Spleen (tissue), 11 donors: ENCODE measurements around the gene VANGL2. TPM values are rescaled to one million over a fixed set of nuclear protein-coding genes. Genes with fewer than 3 reads are reported as not detected.
A peak's percentile ranks its signal among the peaks of the same experiment; 100 is the strongest.

Experiments
- DNase-seq: peaks from one replicate; pipeline ENCODE4 v3.0.0-alpha.2; 2020
- H3K27ac ChIP-seq, 8 donors: fragments of 200-600 bp; sonication (generic) in 7 of 8; 1 replicate in 4 of 8; 2 replicates in 4 of 8; pipeline versions ENCODE4 v1.5.0 to v1.8.0; 2016 to 2021; ENCODE audit warnings: inconsistent platforms in 4 of 8, mild to moderate bottlenecking in 4 of 8, moderate library complexity in 1 of 8
- H3K27me3 ChIP-seq, 7 donors: fragments of 200-600 bp; sonication (generic) in 6 of 7; replicated peaks in 1 of 7; 1 replicate in 4 of 7; 2 replicates in 3 of 7; pipeline versions ENCODE4 v1.5.0 to v1.8.0; 2016 to 2021; ENCODE audit warnings: inconsistent platforms in 3 of 7, mild to moderate bottlenecking in 1 of 7
- H3K36me3 ChIP-seq, 6 donors: fragments of 200-600 bp; sonication (generic) in 5 of 6; 1 replicate in 4 of 6; 2 replicates in 2 of 6; pipeline versions ENCODE4 v1.5.0 to v1.8.0; 2016 to 2021; ENCODE audit warnings: inconsistent platforms in 2 of 6
- H3K4me1 ChIP-seq, 6 donors: fragments of 200-600 bp; sonication (generic) in 5 of 6; 1 replicate in 3 of 6; 2 replicates in 3 of 6; pipeline versions ENCODE4 v1.5.0 to v1.8.0; 2016 to 2021; ENCODE audit warnings: inconsistent platforms in 3 of 6
- H3K4me3 ChIP-seq, 8 donors: fragments of 200-600 bp; sonication (generic) in 7 of 8; 1 replicate in 4 of 8; 2 replicates in 4 of 8; pipeline versions ENCODE4 v1.5.0 to v1.8.0; 2016 to 2021; ENCODE audit warnings: inconsistent platforms in 4 of 8, mild to moderate bottlenecking in 4 of 8, moderate library complexity in 2 of 8
- H3K9me3 ChIP-seq, 8 donors: fragments of 200-600 bp; sonication (generic) in 7 of 8; 1 replicate in 4 of 8; 2 replicates in 4 of 8; pipeline versions ENCODE4 v1.5.0 to v1.8.0; 2016 to 2021; ENCODE audit warnings: inconsistent platforms in 4 of 8
- CTCF ChIP-seq, 11 experiments: fragments of 200-600 bp in 7 of 11; fragments of 450-650 bp in 4 of 11; sonication (generic) in 4 of 11; IDR thresholded peaks in 8 of 11; conservative IDR thresholded peaks in 3 of 11; 1 replicate in 7 of 11; 2 replicates in 4 of 11; pipeline versions ENCODE4 v1.4.0 to v1.8.0; 2016 to 2021; ENCODE audit warnings: antibody characterized with exemption in 11 of 11, inconsistent platforms in 4 of 11, mild to moderate bottlenecking in 1 of 11
- POLR2A ChIP-seq, 3 donors: fragments of 450-650 bp; IDR thresholded peaks; one replicate each; pipeline ENCODE4 v1.5.1; 2017; ENCODE audit warnings: antibody characterized with exemption in 3 of 3, mild to moderate bottlenecking in 1 of 3
- POLR2AphosphoS5 ChIP-seq, 3 donors: sonication (generic); formaldehyde crosslinking; IDR thresholded peaks; one replicate each; pipeline ENCODE4 v1.5.1; 2017; ENCODE audit warnings: antibody characterized with exemption in 3 of 3
- WGBS, 5 donors: extraction: QIAGEN DNeasy Blood & Tissue Kit in 3 of 5; methylation state at CpG; one replicate each; pipeline versions ENCODE4 v1.1.5 to v1.1.7; 2013 to 2018; 5-methylcytosine and 5-hydroxymethylcytosine counted together
- intact Hi-C: fragments of 100-400 bp; cut with DNase I; formaldehyde crosslinking; loops from one replicate; pipeline ENCODE4 v1.15.0; 2023; ENCODE audit warnings: low total_unique reads
- polyA plus RNA-seq, 3 donors: library from polyadenylated mRNA; stranded (reverse); fragments of 200-250 nt; gene quantifications; one replicate each; pipeline ENCODE4 v1.2.1, GENCODE V29; 2013
- total RNA-seq, 7 donors: library from RNA; depleted of rRNA in 3 of 7; stranded (reverse); fragments of >200 nt in 3 of 7; fragmentation: NEBNext Ultra II Directional in 4 of 7; extraction: Animal tissue kit (Norgen Biotek cat#: 25700) in 4 of 7; gene quantifications; one replicate each; pipeline versions ENCODE4 v1.1.0 to v1.2.1, GENCODE V29; 2016 to 2021
- donor health status: healthy with polysubstance abuse.
- donor health status: DM: no; HTN: no; CAD: no; lungs with moderate emphysema.
- donor health status: DM: no; HTN: no; CAD: no.
- donor health status: Bipolar disorder and iron deficiency.
- donor health status: healthy.
- donor health status: DM: no; HTN: no; CAD: no.
- donor health status: DM: yes; HTN: yes; CAD: no.

Gene VANGL2
- total and polyA plus RNA-seq, 10 donors, result 0.65 to 7.7 (median 2.0) TPM

DNA sequence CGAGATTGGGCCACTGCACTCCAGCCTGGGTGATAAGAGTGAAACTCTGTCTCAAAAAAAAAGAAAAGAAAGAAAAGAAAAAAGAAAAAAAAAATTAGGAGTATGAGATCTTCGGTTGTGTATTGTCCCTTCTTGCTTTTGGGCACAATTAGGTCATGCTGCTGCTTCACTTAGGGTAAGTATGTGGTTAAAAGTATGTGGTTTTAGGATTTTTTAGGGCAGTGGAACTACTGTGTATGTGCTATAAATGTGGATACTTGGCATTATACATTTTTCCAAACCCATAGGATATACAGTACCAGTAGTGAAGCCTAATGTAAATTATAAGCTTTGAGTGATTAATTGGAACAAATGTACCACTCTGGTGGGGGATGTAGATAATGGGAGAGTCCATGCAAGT lies 31.2 kb downstream of the VANGL2 start:
- WGBS, 5 donors, result 64 to 82% (median 81%) methylated on average over 2 of the region's 2 CpGs
- H3K9me3 ChIP-seq, result peaks cover 0 to 7% (median 0%) of the 10 kb centered on the region in 8 donors
- H3K27me3 ChIP-seq, result no peaks in the 10 kb centered on the region
- H3K4me3 ChIP-seq, result no peak overlapping the region
- peaks cover 18 to 61% (median 51%) of the 10 kb centered on the region in 6 donors for H3K4me1 ChIP-seq
- H3K36me3 ChIP-seq, result no peaks in the 10 kb centered on the region
- TF ChIP-seq CTCF (IDR thresholded peaks at IDR 0.05 in 8 of 11, conservative IDR thresholded peaks at IDR 0.05 in 3 of 11), result no peak
- no peak for TF ChIP-seq POLR2A (IDR thresholded peaks at IDR 0.05)
- TF ChIP-seq POLR2AphosphoS5 (IDR thresholded peaks at IDR 0.05), result no peak
- peak overlapping the region; percentile 64 to 94 (median 83) for H3K27ac ChIP-seq
- intact Hi-C loops, result no loop called here
- DNase-seq, result no peak

GRCh38 chr1:160432371-160432786 lies 32.0 kb downstream of the VANGL2 start:
- TF ChIP-seq POLR2A (IDR thresholded peaks at IDR 0.05) (no peak), POLR2AphosphoS5 (IDR thresholded peaks at IDR 0.05) (no peak), CTCF (IDR thresholded peaks at IDR 0.05 in 8 of 11, conservative IDR thresholded peaks at IDR 0.05 in 3 of 11) (no peak)
- H3K27me3 ChIP-seq, result no peaks in the 10 kb centered on the region
- no peaks in the 10 kb centered on the region for H3K36me3 ChIP-seq
- intact Hi-C loops, result no loop called here
- H3K27ac ChIP-seq, result peak overlapping the region; percentile 64 to 94 (median 83)
- DNase-seq, result no peak
- peaks cover 20 to 69% (median 58%) of the 10 kb centered on the region in 6 donors for H3K4me1 ChIP-seq
- H3K9me3 ChIP-seq, result peaks cover 0 to 7% (median 0%) of the 10 kb centered on the region in 8 donors
- no peak overlapping the region for H3K4me3 ChIP-seq

DNA sequence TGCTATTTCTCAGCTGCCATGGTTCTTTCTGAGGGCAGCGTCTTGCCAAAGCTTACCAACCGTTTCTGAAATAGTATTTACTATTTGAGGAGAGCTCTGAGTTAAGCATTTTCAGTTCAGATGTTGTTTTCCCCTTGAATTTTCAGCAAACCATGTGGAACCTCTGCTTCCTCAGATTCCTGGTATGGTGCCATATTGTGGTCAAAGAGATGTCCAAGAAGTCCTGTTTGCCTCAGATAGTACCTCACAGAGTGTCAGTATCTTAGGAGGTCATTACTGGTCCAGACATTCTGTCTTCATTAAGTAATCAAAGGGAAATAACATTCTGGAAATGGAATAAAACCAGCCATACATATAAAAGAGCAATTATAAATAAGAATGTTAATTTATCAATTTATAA lies 36.6 kb downstream of the VANGL2 start:
- intact Hi-C loops, result no loop called here
- peaks cover 0 to 7% (median 0%) of the 10 kb centered on the region in 8 donors for H3K9me3 ChIP-seq
- H3K27ac ChIP-seq, result peak overlapping the region in 7 of 8 donors; percentile 68 to 91 (median 78)
- H3K36me3 ChIP-seq, result no peaks in the 10 kb centered on the region
- no peak for TF ChIP-seq POLR2A (IDR thresholded peaks at IDR 0.05)
- TF ChIP-seq CTCF (IDR thresholded peaks at IDR 0.05 in 8 of 11, conservative IDR thresholded peaks at IDR 0.05 in 3 of 11), result no peak
- no peak for TF ChIP-seq POLR2AphosphoS5 (IDR thresholded peaks at IDR 0.05)
- peaks cover 2 to 42% (median 33%) of the 10 kb centered on the region in 6 donors for H3K4me1 ChIP-seq
- no peak for DNase-seq
- WGBS, 5 donors, result 26 to 60% (median 36%) methylated on average over 2 of the region's 2 CpGs
- H3K27me3 ChIP-seq, result no peaks in the 10 kb centered on the region
- no peak overlapping the region for H3K4me3 ChIP-seq

GRCh38 chr1:160437432-160438316 lies 37.3 kb downstream of the VANGL2 start:
- Histone ChIP-seq H3K4me1 (peaks cover 0 to 35% (median 26%) of the 10 kb centered on the region in 6 donors), H3K36me3 (no peaks in the 10 kb centered on the region), H3K27ac (peak overlapping the region; percentile 61 to 91 (median 78)), H3K4me3 (peak overlapping the region in 2 of 8 donors; percentile 12 to 54), H3K9me3 (peaks cover 0 to 7% (median 0%) of the 10 kb centered on the region in 8 donors), H3K27me3 (no peaks in the 10 kb centered on the region)
- intact Hi-C loops, result no loop called here
- WGBS, 5 donors, result 33 to 42% (median 39%) methylated on average over 4 of the region's 4 CpGs
- TF ChIP-seq POLR2A (IDR thresholded peaks at IDR 0.05) (no peak), POLR2AphosphoS5 (IDR thresholded peaks at IDR 0.05) (no peak), CTCF (IDR thresholded peaks at IDR 0.05 in 8 of 11, conservative IDR thresholded peaks at IDR 0.05 in 3 of 11) (no peak)
- DNase-seq, result no peak
